HG03097 (cell line): Measurements from ENCODE around the gene ANKRD49.
A peak's percentile ranks its signal among the peaks of the same experiment; 100 is the strongest.

Experiments used
- ATAC-seq: cut with Tn5 transposase; IDR thresholded peaks from one replicate; pipeline ENCODE4 v1.9.1; 2021; ENCODE audit not compliant: unreplicated experiment, low FRiP score

The ANKRD49 gene

GRCh38 chr11:94493281-94494125 is at the start of gene ANKRD49, which contains the start of gene MRE11:
Gene ANKRD49, plus strand, starts transcription at chr11:94493984. Its CDS starts 2,710 bp downstream, at chr11:94496694.
Gene MRE11, minus strand, starts transcription at chr11:94493844. Its CDS starts 1,043 bp downstream, at chr11:94492801.
- ATAC-seq: peak; percentile 99

GRCh38 chr11:94445641-94446040 is 48.1 kb upstream of the ANKRD49 start:
- ATAC-seq: no peak

- no peak for ATAC-seq
These were observed 46.6 kb upstream of the ANKRD49 start for GRCh38 chr11:94447149-94447548.

GRCh38 chr11:94449029-94449428 is 44.8 kb upstream of the ANKRD49 start:
- ATAC-seq: no peak

- ATAC-seq: no peak
These were observed 44.3 kb upstream of the ANKRD49 start for GRCh38 chr11:94449437-94449836.

GRCh38 chr11:94450048-94450447 is 43.7 kb upstream of the ANKRD49 start:
- no peak for ATAC-seq

GRCh38 chr11:94452988-94453387 is 40.8 kb upstream of the ANKRD49 start:
- ATAC-seq: no peak

GRCh38 chr11:94454301-94454700 is 39.5 kb upstream of the ANKRD49 start:
- no peak for ATAC-seq

GRCh38 chr11:94455861-94456260 is 37.9 kb upstream of the ANKRD49 start:
- ATAC-seq: no peak

GRCh38 chr11:94457118-94458029 is 36.4 kb upstream of the ANKRD49 start:
- ATAC-seq: no peak

GRCh38 chr11:94459576-94459975 is 34.2 kb upstream of the ANKRD49 start:
- ATAC-seq: no peak

GRCh38 chr11:94469416-94469815 is 24.4 kb upstream of the ANKRD49 start:
- ATAC-seq: peak; percentile 75

GRCh38 chr11:94472916-94473799 is 20.6 kb upstream of the ANKRD49 start:
- ATAC-seq: peak; percentile 80

GRCh38 chr11:94477624-94478023 is 16.2 kb upstream of the ANKRD49 start:
- ATAC-seq: no peak

GRCh38 chr11:94481342-94481741 is 12.4 kb upstream of the ANKRD49 start:
- ATAC-seq: no peak

- ATAC-seq: no peak
These were observed 7.7 kb upstream of the ANKRD49 start for GRCh38 chr11:94486068-94486467.

GRCh38 chr11:94494126-94494680 is 419 bp downstream of the ANKRD49 start:
- peak; percentile 48 for ATAC-seq

GRCh38 chr11:94500181-94500580 is 6.4 kb downstream of the ANKRD49 start:
- no peak for ATAC-seq

GRCh38 chr11:94501522-94501921 is 7.7 kb downstream of the ANKRD49 start:
- ATAC-seq: no peak

- ATAC-seq: no peak
These were observed 11.0 kb downstream of the ANKRD49 start for GRCh38 chr11:94504689-94505293.
